Neural progenitor cell (in vitro differentiated cells): ENCODE measurements around the gene JMJD4. TPM values are rescaled to one million over a fixed set of nuclear protein-coding genes. Genes with fewer than 3 reads are reported as not detected.

Source experiments
- DNase-seq: peaks from one replicate; pipeline ENCODE4 v3.0.0-alpha.2; 2016; ENCODE audit warnings: low spot score
- H2AFZ ChIP-seq: fragments of 200-600 bp; sonication (generic); replicated peaks from 2 replicates; pipeline ENCODE4 v1.6.1; 2016; ENCODE audit warnings: antibody characterized with exemption
- H3F3A ChIP-seq: fragments of 200-600 bp; sonication (generic); 2 replicates; pipeline ENCODE4 v1.6.1; 2016; ENCODE audit warnings: antibody characterized with exemption, low read depth
- H3K27ac ChIP-seq: fragments of 200-600 bp; sonication (generic); 2 replicates; pipeline ENCODE4 v1.5.1; 2016; ENCODE audit warnings: mild to moderate bottlenecking
- H3K27me3 ChIP-seq: fragments of 200-600 bp; sonication (generic); 2 replicates; pipeline ENCODE4 v1.6.1; 2016; ENCODE audit warnings: mild to moderate bottlenecking, moderate library complexity
- H3K36me3 ChIP-seq: fragments of 200-600 bp; sonication (generic); 2 replicates; pipeline ENCODE4 v1.5.1; 2016
- H3K4me1 ChIP-seq: fragments of 200-600 bp; sonication (generic); 2 replicates; pipeline ENCODE4 v1.6.1; 2016; ENCODE audit warnings: mixed run types
- H3K4me2 ChIP-seq: fragments of 200-600 bp; sonication (generic); 2 replicates; pipeline ENCODE4 v1.6.1; 2016
- H3K4me3 ChIP-seq: fragments of 200-600 bp; sonication (generic); 2 replicates; pipeline ENCODE4 v1.5.1; 2016
- H3K79me2 ChIP-seq: fragments of 200-600 bp; sonication (generic); 2 replicates; pipeline ENCODE4 v1.6.1; 2016; ENCODE audit warnings: low read depth
- H3K9ac ChIP-seq: fragments of 200-600 bp; sonication (generic); 2 replicates; pipeline ENCODE4 v1.6.1; 2016
- H3K9me3 ChIP-seq: fragments of 200-600 bp; sonication (generic); 2 replicates; pipeline ENCODE4 v1.5.1; 2016; ENCODE audit warnings: low read depth
- H4K20me1 ChIP-seq: fragments of 200-600 bp; sonication (generic); 2 replicates; pipeline ENCODE4 v1.6.1; 2016; ENCODE audit warnings: low read depth
- H3K27ac Mint-ChIP-seq: 3 replicates; pipeline ENCODE4 v1.8.0; 2021; ENCODE audit warnings: mixed read lengths
- H3K27me3 Mint-ChIP-seq: 2 replicates; pipeline ENCODE4 v1.8.0; 2022; ENCODE audit warnings: low read depth, mild to moderate bottlenecking, inconsistent platforms, moderate library complexity, mixed read lengths; ENCODE audit not compliant: insufficient read depth
- H3K36me3 Mint-ChIP-seq: 3 replicates; pipeline ENCODE4 v1.8.0; 2021; ENCODE audit warnings: mixed read lengths
- H3K4me1 Mint-ChIP-seq: 3 replicates; pipeline ENCODE4 v1.8.0; 2021; ENCODE audit warnings: mixed read lengths
- H3K4me3 Mint-ChIP-seq: 3 replicates; pipeline ENCODE4 v1.8.0; 2021; ENCODE audit warnings: mild to moderate bottlenecking, moderate library complexity, mixed read lengths
- H3K9me3 Mint-ChIP-seq: 3 replicates; pipeline ENCODE4 v1.8.0; 2020; ENCODE audit warnings: mixed read lengths
- CTCF ChIP-seq: fragments of 200-600 bp; sonication (generic); IDR thresholded peaks from 2 replicates; pipeline ENCODE4 v1.5.1; 2017; ENCODE audit warnings: antibody characterized with exemption, mild to moderate bottlenecking
- EZH2 ChIP-seq: fragments of 200-600 bp; sonication (generic); IDR thresholded peaks from 2 replicates; pipeline ENCODE4 v1.6.1; 2017; ENCODE audit warnings: antibody characterized with exemption, mild to moderate bottlenecking, moderate library complexity
- EZH2phosphoT487 ChIP-seq: fragments of 200-600 bp; sonication (generic); IDR thresholded peaks from 2 replicates; pipeline ENCODE4 v1.6.1; 2017; ENCODE audit warnings: antibody characterized with exemption
- total RNA-seq: library from RNA; depleted of rRNA; stranded (reverse); fragments of >200 nt; gene quantifications from 2 replicates; pipeline ENCODE4 v1.2.3, GENCODE V29; 2015; ENCODE audit warnings: low replicate concordance

The JMJD4 gene
- total RNA-seq, 1 donor from 2014 or later = 7.5 TPM

GRCh38 chr1:227771326-227771725 lies 36.2 kb upstream of the JMJD4 start:
- no peak for DNase-seq
- Histone ChIP-seq H3K27ac (no peak overlapping the region), H3K36me3 (no peaks in the 10 kb centered on the region), H3K4me3 (no peak overlapping the region), H2AFZ (no peak overlapping the region), H4K20me1 (peaks cover 9% of the 10 kb centered on the region), H3K27me3 (no peaks in the 10 kb centered on the region), H3K4me1 (no peaks in the 10 kb centered on the region), H3K9ac (no peak overlapping the region), H3F3A (no peaks in the 10 kb centered on the region), H3K79me2 (no peaks in the 10 kb centered on the region), H3K9me3 (no peaks in the 10 kb centered on the region), H3K4me2 (no peak overlapping the region)
- Mint-ChIP-seq H3K27me3 (peaks cover 2% of the 10 kb centered on the region), H3K36me3 (peaks cover 11% of the 10 kb centered on the region), H3K27ac (no peak overlapping the region), H3K9me3 (no peaks in the 10 kb centered on the region), H3K4me3 (no peak overlapping the region), H3K4me1 (peaks cover 16% of the 10 kb centered on the region)
- TF ChIP-seq EZH2phosphoT487 (no peak), CTCF (no peak)

GRCh38 chr1:227770812-227771211 lies 35.7 kb upstream of the JMJD4 start:
- no peak overlapping the region for H3K4me3 ChIP-seq
- no peak overlapping the region for H3K9ac ChIP-seq
- no peaks in the 10 kb centered on the region for H3K4me1 ChIP-seq
- H3K9me3 ChIP-seq = no peaks in the 10 kb centered on the region
- no peak overlapping the region for H3K4me2 ChIP-seq
- Mint-ChIP-seq H3K27ac (no peak overlapping the region), H3K9me3 (no peaks in the 10 kb centered on the region), H3K4me1 (peaks cover 11% of the 10 kb centered on the region), H3K27me3 (peaks cover 2% of the 10 kb centered on the region), H3K36me3 (peaks cover 11% of the 10 kb centered on the region), H3K4me3 (no peak overlapping the region)
- H2AFZ ChIP-seq = no peak overlapping the region
- H3K27ac ChIP-seq = no peak overlapping the region
- H3K36me3 ChIP-seq = no peaks in the 10 kb centered on the region
- no peaks in the 10 kb centered on the region for H3K27me3 ChIP-seq
- H3K79me2 ChIP-seq = no peaks in the 10 kb centered on the region
- DNase-seq = no peak
- TF ChIP-seq EZH2 (no peak), CTCF (no peak), EZH2phosphoT487 (no peak)
- no peaks in the 10 kb centered on the region for H3F3A ChIP-seq
- H4K20me1 ChIP-seq = peaks cover 8% of the 10 kb centered on the region

- H3K27me3 Mint-ChIP-seq = peaks cover 2% of the 10 kb centered on the region
- Histone ChIP-seq H3K27ac (no peak overlapping the region), H3K4me3 (no peak overlapping the region), H3K79me2 (no peaks in the 10 kb centered on the region), H3K4me1 (no peaks in the 10 kb centered on the region), H3F3A (no peaks in the 10 kb centered on the region), H4K20me1 (peaks cover 13% of the 10 kb centered on the region), H3K9ac (no peak overlapping the region), H3K27me3 (no peaks in the 10 kb centered on the region), H2AFZ (no peak overlapping the region), H3K4me2 (no peak overlapping the region), H3K36me3 (no peaks in the 10 kb centered on the region), H3K9me3 (no peaks in the 10 kb centered on the region)
- peaks cover 11% of the 10 kb centered on the region for H3K36me3 Mint-ChIP-seq
- H3K4me3 Mint-ChIP-seq = no peak overlapping the region
- peak overlapping the region; percentile 21 for H3K27ac Mint-ChIP-seq
- no peak for TF ChIP-seq EZH2
- TF ChIP-seq CTCF = no peak
- no peak for TF ChIP-seq EZH2phosphoT487
- H3K4me1 Mint-ChIP-seq = peaks cover 7% of the 10 kb centered on the region
- no peaks in the 10 kb centered on the region for H3K9me3 Mint-ChIP-seq
- no peak for DNase-seq
Observed at GRCh38 chr1:227769936-227770494, 34.9 kb upstream of the JMJD4 start.
